Measurements from ENCODE around the gene MYT1. TPM values are rescaled to one million over a fixed set of nuclear protein-coding genes. Genes with fewer than 3 reads are reported as not detected.

The MYT1 gene
- polyA plus RNA-seq, 4 donors = 0.63 to 0.77 TPM; not detected in 2

DNA sequence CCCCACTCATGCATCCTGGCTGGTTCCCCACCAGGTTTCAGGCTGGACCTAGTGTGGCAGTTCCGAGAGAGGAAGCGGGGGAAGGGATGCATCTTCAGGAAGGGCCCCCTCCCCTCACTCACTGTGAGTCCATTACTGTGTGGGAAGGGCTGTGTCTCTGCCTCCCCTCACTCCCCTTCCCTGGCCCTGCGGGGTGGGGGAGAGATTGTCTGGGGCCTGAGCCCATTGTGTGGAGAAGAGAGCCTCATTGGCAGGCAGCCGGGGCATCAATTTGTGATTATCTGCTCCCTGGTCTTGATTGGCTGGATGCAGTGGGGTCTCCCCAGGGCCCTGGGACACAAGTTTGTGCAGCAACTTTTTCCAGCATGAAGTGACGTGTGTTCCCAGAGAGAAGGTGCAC, 4.1 kb upstream of the MYT1 start:
- FAIRE-seq = no peak
- no peak for DNase-seq

GRCh38 chr20:64160526-64161355, 3.5 kb upstream of the MYT1 start:
- no peak for DNase-seq
- no peak overlapping the region for H3K4me3 ChIP-seq (ENCODE audit: low read depth in 1 of 3, low read length in 3 of 3)
- peaks cover 0 to 59% (median 37%) of the 10 kb centered on the region in 3 donors for H3K27me3 ChIP-seq (ENCODE audit: control insufficient read depth in 3 of 3, insufficient read depth in 3 of 3, low read length in 3 of 3)
- H3K4me1 ChIP-seq (ENCODE audit: control insufficient read depth in 3 of 3, insufficient read depth in 2 of 3, low read depth in 1 of 3, low read length in 2 of 3) = no peaks in the 10 kb centered on the region
- no peak overlapping the region for H3K27ac ChIP-seq (ENCODE audit: low read depth in 1 of 3, low read length in 2 of 3)
- FAIRE-seq = no peak
- WGBS, 3 donors = 56 to 59% (median 57%) methylated on average over 32 of the region's 32 CpGs
- no peaks in the 10 kb centered on the region for H3K36me3 ChIP-seq (ENCODE audit: control insufficient read depth in 3 of 3, insufficient read depth in 2 of 3, low read depth in 1 of 3, low read length in 3 of 3)
- H3K9me3 ChIP-seq (ENCODE audit: control insufficient read depth in 2 of 2, insufficient read depth in 1 of 2, low read depth in 1 of 2, low read length in 1 of 2) = no peaks in the 10 kb centered on the region

More for the DNA sequence above, 4.1 kb upstream of the MYT1 start:
- H3K36me3 ChIP-seq (ENCODE audit: control insufficient read depth in 3 of 3, insufficient read depth in 2 of 3, low read depth in 1 of 3, low read length in 3 of 3) = no peaks in the 10 kb centered on the region
- no peak overlapping the region for H3K4me3 ChIP-seq (ENCODE audit: low read depth in 1 of 3, low read length in 3 of 3)
- H3K27me3 ChIP-seq (ENCODE audit: control insufficient read depth in 3 of 3, insufficient read depth in 3 of 3, low read length in 3 of 3) = peaks cover 0 to 56% (median 37%) of the 10 kb centered on the region in 3 donors
- H3K9me3 ChIP-seq (ENCODE audit: control insufficient read depth in 2 of 2, insufficient read depth in 1 of 2, low read depth in 1 of 2, low read length in 1 of 2) = no peaks in the 10 kb centered on the region
- H3K27ac ChIP-seq (ENCODE audit: low read depth in 1 of 3, low read length in 2 of 3) = no peak overlapping the region
- WGBS, 3 donors = 27 to 34% (median 33%) methylated on average over 5 of the region's 5 CpGs
- no peaks in the 10 kb centered on the region for H3K4me1 ChIP-seq (ENCODE audit: control insufficient read depth in 3 of 3, insufficient read depth in 2 of 3, low read depth in 1 of 3, low read length in 2 of 3)

- no peak for FAIRE-seq
- H3K4me1 ChIP-seq (ENCODE audit: control insufficient read depth in 3 of 3, insufficient read depth in 2 of 3, low read depth in 1 of 3, low read length in 2 of 3) = no peaks in the 10 kb centered on the region
- H3K4me3 ChIP-seq (ENCODE audit: low read depth in 1 of 3, low read length in 3 of 3) = no peak overlapping the region
- 17 to 28% (median 19%) methylated on average over 26 to 33 of the region's 33 CpGs for WGBS, 3 donors
- peaks cover 0 to 63% (median 40%) of the 10 kb centered on the region in 3 donors for H3K27me3 ChIP-seq (ENCODE audit: control insufficient read depth in 3 of 3, insufficient read depth in 3 of 3, low read length in 3 of 3)
- no peak overlapping the region for H3K27ac ChIP-seq (ENCODE audit: low read depth in 1 of 3, low read length in 2 of 3)
- no peaks in the 10 kb centered on the region for H3K36me3 ChIP-seq (ENCODE audit: control insufficient read depth in 3 of 3, insufficient read depth in 2 of 3, low read depth in 1 of 3, low read length in 3 of 3)
- no peaks in the 10 kb centered on the region for H3K9me3 ChIP-seq (ENCODE audit: control insufficient read depth in 2 of 2, insufficient read depth in 1 of 2, low read depth in 1 of 2, low read length in 1 of 2)
- DNase-seq = peak; percentile 46 to 90
Measured at GRCh38 chr20:64161356-64162238, 2.7 kb upstream of the MYT1 start.

DNA sequence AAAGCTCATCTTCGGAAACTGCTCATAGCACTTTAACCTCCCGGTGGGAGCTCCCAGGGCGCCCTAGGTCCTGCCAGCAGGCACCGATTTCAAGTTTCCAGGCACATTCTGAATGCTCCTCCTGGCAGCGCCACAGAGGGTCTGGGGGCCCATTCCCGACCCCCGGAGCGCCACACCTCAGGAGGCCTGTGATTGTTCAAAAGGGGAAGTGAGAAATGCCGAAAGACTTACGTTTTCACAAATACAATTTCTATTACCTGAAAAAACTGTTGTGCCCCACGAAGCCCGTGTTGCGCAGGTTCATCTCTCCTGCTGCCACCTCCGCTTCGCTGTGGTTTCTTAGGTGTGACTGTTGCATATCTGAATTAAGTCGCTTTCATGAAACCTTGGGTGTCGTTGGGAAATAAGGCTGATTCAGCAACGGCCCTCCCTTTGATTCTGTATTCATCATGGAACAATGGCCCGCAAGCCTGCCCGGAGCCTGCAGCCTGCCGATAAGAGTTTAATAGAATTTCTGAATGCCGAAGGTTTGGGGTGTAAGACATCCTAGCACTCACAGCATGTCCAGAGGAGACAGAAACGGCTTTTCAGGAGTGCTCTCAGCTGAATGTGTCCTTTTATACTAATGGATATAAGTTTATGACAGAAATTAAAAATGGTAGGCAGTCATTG, 1.9 kb upstream of the MYT1 start:
- H3K27me3 ChIP-seq (ENCODE audit: control insufficient read depth in 3 of 3, insufficient read depth in 3 of 3, low read length in 3 of 3) = peaks cover 0 to 66% (median 40%) of the 10 kb centered on the region in 3 donors
- WGBS, 3 donors = 51 to 53% (median 52%) methylated on average over 23 of the region's 23 CpGs
- no peak for FAIRE-seq

GRCh38 chr20:64163776-64164122, 503 bp upstream of the MYT1 start:
- no peak for FAIRE-seq
- Histone ChIP-seq H3K27me3 (ENCODE audit: control insufficient read depth in 3 of 3, insufficient read depth in 3 of 3, low read length in 3 of 3) (peaks cover 0 to 66% (median 40%) of the 10 kb centered on the region in 3 donors), H3K27ac (ENCODE audit: low read depth in 1 of 3, low read length in 2 of 3) (no peak overlapping the region)

More for the DNA sequence above, 1.9 kb upstream of the MYT1 start:
- no peaks in the 10 kb centered on the region for H3K9me3 ChIP-seq (ENCODE audit: control insufficient read depth in 2 of 2, insufficient read depth in 1 of 2, low read depth in 1 of 2, low read length in 1 of 2)
- DNase-seq = no peak
- H3K27ac ChIP-seq (ENCODE audit: low read depth in 1 of 3, low read length in 2 of 3) = no peak overlapping the region
- H3K4me1 ChIP-seq (ENCODE audit: control insufficient read depth in 3 of 3, insufficient read depth in 2 of 3, low read depth in 1 of 3, low read length in 2 of 3) = no peaks in the 10 kb centered on the region
- H3K4me3 ChIP-seq (ENCODE audit: low read depth in 1 of 3, low read length in 3 of 3) = no peak overlapping the region
- H3K36me3 ChIP-seq (ENCODE audit: control insufficient read depth in 3 of 3, insufficient read depth in 2 of 3, low read depth in 1 of 3, low read length in 3 of 3) = no peaks in the 10 kb centered on the region

GRCh38 chr20:64165866-64166600, 1.8 kb downstream of the MYT1 start:
- Histone ChIP-seq H3K36me3 (ENCODE audit: control insufficient read depth in 3 of 3, insufficient read depth in 2 of 3, low read depth in 1 of 3, low read length in 3 of 3) (no peaks in the 10 kb centered on the region), H3K9me3 (ENCODE audit: control insufficient read depth in 2 of 2, insufficient read depth in 1 of 2, low read depth in 1 of 2, low read length in 1 of 2) (no peaks in the 10 kb centered on the region), H3K27me3 (ENCODE audit: control insufficient read depth in 3 of 3, insufficient read depth in 3 of 3, low read length in 3 of 3) (peaks cover 0 to 44% (median 26%) of the 10 kb centered on the region in 3 donors), H3K4me3 (ENCODE audit: low read depth in 1 of 3, low read length in 3 of 3) (peak overlapping the region in 1 of 3 donors; percentile 27), H3K4me1 (ENCODE audit: control insufficient read depth in 3 of 3, insufficient read depth in 2 of 3, low read depth in 1 of 3, low read length in 2 of 3) (no peaks in the 10 kb centered on the region), H3K27ac (ENCODE audit: low read depth in 1 of 3, low read length in 2 of 3) (peak overlapping the region in 1 of 3 donors; percentile 60)
- 50 to 71% (median 58%) methylated on average over 13 to 14 of the region's 14 CpGs for WGBS, 3 donors
- FAIRE-seq (no peak), DNase-seq (no peak)

More at GRCh38 chr20:64163776-64164122, 503 bp upstream of the MYT1 start:
- H3K4me3 ChIP-seq (ENCODE audit: low read depth in 1 of 3, low read length in 3 of 3) = no peak overlapping the region
- no peaks in the 10 kb centered on the region for H3K36me3 ChIP-seq (ENCODE audit: control insufficient read depth in 3 of 3, insufficient read depth in 2 of 3, low read depth in 1 of 3, low read length in 3 of 3)
- 67 to 82% (median 71%) methylated on average over 5 of the region's 5 CpGs for WGBS, 3 donors
- DNase-seq = no peak
- H3K9me3 ChIP-seq (ENCODE audit: control insufficient read depth in 2 of 2, insufficient read depth in 1 of 2, low read depth in 1 of 2, low read length in 1 of 2) = no peaks in the 10 kb centered on the region
- no peaks in the 10 kb centered on the region for H3K4me1 ChIP-seq (ENCODE audit: control insufficient read depth in 3 of 3, insufficient read depth in 2 of 3, low read depth in 1 of 3, low read length in 2 of 3)

DNA sequence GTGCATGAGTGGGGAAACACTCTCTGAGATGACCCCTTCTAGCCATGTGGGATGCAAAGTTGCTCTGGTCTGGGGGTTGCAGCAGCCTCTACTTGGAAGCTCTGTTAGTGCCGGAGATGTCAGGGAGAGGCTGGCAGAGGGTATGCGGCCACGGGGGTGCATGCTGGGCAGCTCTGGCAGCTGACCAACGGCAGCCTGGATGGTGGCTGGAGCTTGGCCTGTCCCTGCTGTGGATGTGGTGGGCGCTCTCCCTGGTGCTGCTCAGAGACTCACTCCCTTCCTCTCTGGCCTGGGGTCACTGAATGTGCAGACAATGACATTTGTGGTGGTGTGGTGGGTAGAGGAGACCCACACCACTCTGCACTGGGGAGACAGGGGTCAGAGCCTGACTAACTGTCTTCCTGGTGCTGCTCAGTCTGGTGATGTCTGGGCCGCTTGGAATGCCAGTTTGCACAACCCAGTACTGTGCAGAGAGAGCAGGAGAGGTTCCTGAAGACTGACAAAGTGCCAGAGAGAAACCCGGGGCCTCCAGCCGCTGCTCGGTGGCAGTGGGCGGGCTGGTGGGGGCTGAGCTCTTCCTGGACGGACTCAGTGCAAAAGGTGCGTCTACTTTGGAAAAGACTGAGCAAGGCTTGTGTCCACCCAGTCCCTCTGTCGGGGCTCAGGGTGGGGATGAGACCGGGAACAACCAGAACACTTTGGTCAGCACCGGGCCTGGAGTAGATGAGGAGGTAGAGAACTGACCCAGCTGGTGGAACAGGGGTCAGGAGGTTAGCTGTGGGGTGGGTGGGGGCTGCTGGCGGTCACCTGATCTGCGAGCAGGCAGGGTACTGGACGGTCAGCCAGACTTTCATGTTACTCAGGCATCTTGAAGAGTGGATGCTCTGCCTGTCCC, 2.7 kb downstream of the MYT1 start:
- WGBS, 3 donors = 67 to 68% (median 68%) methylated on average over 18 of the region's 18 CpGs
- no peak for FAIRE-seq
- Histone ChIP-seq H3K4me3 (ENCODE audit: low read depth in 1 of 3, low read length in 3 of 3) (no peak overlapping the region), H3K27me3 (ENCODE audit: control insufficient read depth in 3 of 3, insufficient read depth in 3 of 3, low read length in 3 of 3) (peaks cover 0 to 35% (median 20%) of the 10 kb centered on the region in 3 donors), H3K9me3 (ENCODE audit: control insufficient read depth in 2 of 2, insufficient read depth in 1 of 2, low read depth in 1 of 2, low read length in 1 of 2) (no peaks in the 10 kb centered on the region), H3K27ac (ENCODE audit: low read depth in 1 of 3, low read length in 2 of 3) (no peak overlapping the region), H3K4me1 (ENCODE audit: control insufficient read depth in 3 of 3, insufficient read depth in 2 of 3, low read depth in 1 of 3, low read length in 2 of 3) (no peaks in the 10 kb centered on the region), H3K36me3 (ENCODE audit: control insufficient read depth in 3 of 3, insufficient read depth in 2 of 3, low read depth in 1 of 3, low read length in 3 of 3) (no peaks in the 10 kb centered on the region)
- DNase-seq = no peak

Measured in small intestine (tissue), 7 donors.